HG03066 (cell line): ENCODE data around the gene CIAO2A.
"Not testable (repeated sequence)": the region's sequence is repeated elsewhere in the genome, so short reads cannot be mapped to it uniquely, and the experiment has no call there.

Experiments used
- ATAC-seq: cut with Tn5 transposase; IDR thresholded peaks from one replicate; pipeline ENCODE4 v1.9.1; 2021; ENCODE audit warnings: low read depth; ENCODE audit not compliant: unreplicated experiment

The CIAO2A gene, protein sequence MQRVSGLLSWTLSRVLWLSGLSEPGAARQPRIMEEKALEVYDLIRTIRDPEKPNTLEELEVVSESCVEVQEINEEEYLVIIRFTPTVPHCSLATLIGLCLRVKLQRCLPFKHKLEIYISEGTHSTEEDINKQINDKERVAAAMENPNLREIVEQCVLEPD

DNA sequence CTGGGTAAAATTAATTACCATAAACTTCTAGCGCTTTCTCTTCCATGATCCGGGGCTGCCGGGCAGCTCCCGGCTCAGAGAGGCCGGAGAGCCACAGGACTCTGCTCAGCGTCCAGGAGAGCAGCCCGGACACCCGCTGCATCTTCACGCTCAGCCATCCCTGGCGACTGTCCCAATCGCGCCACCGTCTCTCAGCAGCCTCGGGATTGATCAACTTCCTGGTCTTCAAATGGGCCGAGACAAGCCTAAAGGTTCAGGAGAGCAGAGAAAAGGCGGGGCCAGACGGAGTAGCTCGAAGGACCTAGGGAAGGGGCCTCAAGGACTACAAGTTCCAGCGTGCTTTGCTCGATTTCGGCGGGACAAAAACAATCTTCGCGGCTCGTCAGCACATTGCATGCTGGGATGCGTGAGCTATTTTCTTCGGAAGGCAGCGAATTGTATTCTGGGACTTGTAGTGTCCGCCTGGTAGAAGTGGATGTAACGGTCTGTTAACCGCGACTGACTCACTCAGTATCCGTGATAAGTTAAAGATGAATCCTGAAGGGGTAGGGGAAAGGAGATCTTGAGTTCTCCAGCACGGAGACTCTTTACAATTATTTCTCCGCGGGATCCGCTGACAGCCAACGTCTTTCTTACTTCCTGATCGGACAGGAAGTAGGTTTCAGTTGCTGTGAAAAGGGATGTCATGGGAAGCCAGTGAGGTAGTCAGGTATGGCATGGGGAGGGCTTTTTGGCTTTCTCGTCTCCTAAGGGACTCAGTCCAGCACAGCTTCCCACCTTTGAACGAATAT, at the start of gene CIAO2A:
CIAO2A (minus strand) TSS at position 212 of the 791 bp plus-strand sequence; CDS start at position 142, 70 bp downstream.
- ATAC-seq: peak; percentile 54

DNA sequence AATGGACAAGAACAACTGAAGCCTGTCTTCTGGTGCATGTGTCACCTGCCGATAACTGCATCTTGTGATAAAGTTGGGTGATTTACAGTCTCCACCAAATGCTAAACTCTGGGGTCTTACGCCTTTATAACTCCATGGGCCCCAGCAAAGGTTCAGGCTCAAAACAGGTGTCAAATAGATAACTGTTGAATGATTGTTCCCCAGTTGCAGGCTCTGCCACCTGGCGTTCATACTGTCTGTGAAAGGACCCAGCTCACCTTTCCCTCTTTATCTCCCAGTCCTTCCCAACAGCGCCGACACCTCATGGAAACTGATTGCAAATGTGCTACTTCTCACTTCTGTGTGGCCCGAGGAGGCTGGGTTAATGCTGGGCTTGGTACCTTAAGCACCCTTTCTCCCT, 49.6 kb upstream of the CIAO2A start:
- ATAC-seq: no peak

DNA sequence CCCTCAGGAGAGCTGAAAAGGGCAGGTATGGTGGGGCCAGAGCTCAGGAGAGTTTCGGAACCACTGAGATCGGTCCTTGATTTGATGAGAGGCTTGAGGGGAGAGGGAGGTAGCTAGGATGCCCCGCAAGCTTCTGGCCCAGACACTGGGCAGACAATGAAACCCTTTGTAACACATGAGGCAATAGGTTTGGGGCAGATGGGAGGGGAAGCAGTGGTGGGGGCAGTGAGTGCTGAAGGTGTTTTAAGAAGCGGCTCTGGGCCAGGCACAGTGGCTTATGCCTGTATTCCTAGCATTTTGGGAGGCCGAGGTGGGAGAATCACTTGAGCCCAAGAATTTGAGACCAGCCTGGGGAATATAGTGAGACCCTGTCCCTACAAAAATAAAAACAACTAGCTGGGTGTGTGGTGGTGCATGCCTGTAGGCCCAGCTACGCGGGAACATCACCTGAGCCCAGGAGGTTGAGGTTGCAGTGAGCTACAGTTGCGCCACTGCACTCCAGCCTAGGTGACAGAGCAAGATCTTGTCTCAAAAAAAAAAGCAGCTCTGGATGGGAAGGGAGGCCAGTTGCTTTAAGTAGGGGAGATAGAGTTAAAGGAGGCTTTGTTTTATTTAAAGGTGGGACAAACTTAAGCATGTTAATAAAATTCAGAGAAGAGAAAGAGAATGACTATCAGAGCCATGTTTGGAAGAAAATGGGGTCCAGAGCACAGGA, 48.3 kb upstream of the CIAO2A start:
- ATAC-seq: no peak

DNA sequence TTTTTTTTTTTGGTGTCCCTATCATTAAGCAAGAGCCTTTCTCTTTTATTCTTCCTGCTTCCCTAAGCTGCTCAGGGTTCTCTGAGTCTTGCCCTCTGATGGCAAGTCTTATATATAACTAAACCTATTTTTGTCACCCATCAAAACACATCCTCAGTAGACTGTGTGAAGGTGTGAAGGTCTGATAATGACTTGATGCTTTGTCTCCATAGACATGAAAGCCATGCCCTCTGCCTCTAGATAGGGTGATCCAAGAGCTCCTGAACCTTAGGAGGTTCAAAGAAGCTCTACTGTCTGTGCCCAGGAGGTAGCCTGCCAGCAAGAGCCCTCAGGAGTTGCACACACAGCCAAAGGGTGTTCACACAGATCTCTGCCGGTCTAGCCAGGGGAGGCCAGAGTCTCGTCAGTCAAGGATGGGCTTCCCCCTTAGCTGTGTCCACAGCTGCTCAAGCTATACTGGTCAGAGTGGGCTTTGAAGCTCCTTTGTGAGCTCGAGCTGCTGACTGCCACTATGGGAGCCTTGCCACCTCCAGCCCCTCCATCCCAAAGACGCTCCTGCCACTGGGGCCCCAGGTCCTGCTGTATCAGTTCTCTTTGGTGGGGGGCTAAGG, 44.8 kb upstream of the CIAO2A start:
- ATAC-seq: no peak

DNA sequence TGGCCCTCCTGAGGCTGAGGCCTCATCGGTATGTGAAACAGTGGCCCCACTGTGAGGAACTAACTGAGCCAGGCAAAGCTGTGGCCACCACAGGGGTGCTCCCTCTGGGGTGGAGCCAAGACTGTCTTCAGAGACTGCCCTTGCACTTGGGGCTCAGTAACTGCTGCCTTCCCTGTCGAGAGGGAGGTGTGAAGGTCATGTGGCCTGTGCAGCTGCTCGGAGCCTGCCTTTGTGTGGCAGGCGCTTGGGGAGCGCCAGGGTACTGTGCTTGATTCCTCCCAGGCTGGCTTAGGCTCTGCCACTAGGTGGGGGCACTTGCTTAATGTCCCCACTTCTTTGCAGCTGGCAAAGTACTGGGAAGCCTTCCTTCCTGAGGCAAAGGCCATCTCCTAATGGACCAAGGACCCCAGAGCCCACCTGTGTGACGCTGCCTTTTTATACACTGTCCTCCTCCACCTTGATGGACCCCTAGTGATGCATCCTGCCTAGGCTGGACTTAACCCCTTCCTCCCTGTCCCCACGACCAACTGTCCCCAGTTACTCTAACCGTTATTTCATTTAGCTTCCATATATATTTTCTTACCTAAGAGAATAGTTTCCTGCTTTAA, 43.7 kb upstream of the CIAO2A start:
- no peak for ATAC-seq

DNA sequence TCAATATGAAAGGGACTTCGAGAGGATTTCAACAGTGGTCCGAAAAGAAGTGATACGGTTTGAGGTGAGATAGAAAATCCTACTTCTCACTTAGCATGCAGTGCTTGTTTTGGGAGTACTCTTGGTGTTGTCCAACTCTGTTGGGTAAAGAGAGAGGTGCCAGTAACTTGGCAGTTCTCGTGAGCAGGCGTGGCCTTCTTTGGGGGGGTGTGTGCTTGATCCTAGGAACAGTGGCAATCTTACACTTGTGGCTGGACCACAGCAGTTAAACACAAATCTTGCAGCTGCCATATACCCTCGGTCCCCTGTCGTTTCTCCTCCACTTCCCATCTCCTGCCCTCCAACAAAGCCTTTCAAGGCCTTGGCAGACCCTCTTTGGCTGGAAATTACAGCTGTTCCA, 42.7 kb upstream of the CIAO2A start:
- ATAC-seq: no peak

DNA sequence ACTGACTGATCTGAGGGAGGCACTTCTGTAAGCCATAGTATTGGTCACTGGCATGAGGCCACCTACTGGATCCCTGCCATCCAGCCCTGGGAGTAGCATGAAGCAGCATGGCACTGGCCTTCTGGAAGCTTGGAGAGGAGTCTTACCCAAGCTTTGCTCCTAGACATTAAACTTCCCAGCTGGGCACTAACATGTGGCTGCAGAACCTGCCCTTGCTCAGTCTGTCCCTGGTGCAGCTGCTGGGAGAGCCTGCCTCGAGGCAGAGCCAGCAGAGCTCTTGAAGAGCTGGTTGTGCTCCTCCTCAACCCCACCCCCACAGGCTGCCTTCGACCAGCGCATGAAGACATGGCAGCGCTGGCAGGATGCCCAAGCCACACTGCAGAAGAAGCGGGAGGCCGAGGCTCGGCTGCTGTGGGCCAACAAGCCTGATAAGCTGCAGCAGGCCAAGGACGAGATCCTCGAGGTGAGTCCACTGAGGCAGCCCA, 40.7 kb upstream of the CIAO2A start:
- no peak for ATAC-seq

DNA sequence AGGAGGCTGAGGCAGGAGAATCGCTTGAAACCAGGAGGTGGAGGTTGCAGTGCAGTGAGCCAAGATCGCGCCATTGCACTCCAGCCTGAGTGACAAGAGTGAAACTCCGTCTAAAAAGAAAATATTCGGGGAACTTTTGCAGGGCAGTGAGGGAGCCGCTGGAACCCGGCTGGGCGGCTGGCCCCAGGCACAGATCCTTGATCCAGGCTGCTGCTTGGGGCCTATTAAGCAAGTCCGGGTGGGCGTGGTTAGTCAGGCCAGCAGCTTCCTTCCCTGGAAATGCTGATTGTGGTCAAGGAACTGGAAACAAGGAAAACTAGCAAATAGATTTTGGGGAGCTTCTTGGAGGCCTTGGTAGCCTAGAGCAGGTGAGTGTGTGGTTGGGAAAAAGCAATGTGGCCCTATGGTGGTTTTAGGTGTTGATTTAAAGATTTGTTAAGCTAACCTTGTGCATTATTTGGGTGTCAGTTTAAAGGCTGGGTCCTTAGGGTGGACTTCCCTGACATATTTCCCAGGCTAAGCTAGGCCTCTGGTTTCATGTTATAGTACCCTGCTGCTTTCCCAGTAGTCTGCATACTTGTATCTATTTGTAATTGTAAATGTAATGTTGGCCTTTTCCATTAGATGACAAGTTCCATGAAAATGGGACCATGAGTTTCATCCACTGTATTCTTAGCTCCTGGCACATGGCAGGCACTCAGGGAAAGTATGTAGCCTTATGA, 40.1 kb upstream of the CIAO2A start:
- ATAC-seq: no peak

DNA sequence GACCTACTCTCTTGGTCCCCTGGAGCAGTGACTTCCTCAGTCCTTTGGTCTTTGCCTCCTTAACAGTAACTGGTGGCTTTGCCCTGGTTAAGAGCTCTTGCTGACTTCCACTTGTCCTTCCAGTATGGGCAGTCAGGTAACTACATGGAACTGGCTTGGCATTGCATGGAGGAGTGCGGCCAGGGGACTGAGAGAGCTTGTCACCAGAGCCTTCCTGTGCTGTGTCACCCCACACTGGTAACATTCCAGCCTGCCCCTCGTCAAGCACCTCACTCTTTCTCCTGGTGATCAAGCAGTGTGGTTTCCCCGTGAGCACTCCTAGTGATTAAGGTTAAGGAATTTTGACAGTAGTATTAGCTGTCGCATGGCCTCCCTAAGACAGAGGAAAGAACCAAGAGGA, 38.6 kb upstream of the CIAO2A start:
- no peak for ATAC-seq

DNA sequence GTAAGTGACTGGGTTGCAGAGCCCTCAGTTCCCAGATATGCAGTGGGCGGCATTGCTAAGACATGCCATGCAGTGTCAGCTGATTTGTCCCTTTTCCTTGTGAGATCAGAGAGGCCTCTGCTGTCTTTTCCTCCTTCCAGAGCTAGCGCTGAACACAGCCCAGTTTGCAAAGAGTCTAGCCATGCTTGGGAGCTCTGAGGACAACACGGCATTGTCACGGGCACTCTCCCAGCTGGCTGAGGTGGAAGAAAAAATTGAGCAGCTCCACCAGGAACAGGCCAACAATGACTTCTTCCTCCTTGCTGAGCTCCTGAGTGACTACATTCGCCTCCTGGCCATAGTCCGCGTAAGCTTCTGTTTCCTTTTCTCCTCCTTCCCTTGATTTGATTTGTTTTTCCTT, 37.9 kb upstream of the CIAO2A start:
- ATAC-seq: no peak

DNA sequence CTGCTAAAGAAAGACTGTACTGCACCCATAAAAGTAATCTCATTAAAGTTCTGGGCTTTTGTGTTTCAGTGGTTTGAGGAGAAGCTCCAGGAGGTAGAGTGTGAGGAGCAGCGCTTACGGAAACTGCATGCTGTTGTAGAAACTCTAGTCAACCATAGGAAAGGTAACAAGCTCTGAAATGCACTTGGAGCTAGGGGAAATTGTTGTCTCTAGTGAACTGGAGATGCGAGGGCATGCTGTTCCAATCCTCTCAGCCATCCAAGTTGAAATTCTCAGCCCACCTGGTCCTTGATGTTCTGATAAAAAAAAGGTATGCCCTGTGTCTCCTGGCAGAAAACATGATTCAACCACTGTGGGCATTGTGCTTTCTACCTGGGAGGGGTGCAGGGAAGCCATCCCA, 36.5 kb upstream of the CIAO2A start:
- no peak for ATAC-seq

DNA sequence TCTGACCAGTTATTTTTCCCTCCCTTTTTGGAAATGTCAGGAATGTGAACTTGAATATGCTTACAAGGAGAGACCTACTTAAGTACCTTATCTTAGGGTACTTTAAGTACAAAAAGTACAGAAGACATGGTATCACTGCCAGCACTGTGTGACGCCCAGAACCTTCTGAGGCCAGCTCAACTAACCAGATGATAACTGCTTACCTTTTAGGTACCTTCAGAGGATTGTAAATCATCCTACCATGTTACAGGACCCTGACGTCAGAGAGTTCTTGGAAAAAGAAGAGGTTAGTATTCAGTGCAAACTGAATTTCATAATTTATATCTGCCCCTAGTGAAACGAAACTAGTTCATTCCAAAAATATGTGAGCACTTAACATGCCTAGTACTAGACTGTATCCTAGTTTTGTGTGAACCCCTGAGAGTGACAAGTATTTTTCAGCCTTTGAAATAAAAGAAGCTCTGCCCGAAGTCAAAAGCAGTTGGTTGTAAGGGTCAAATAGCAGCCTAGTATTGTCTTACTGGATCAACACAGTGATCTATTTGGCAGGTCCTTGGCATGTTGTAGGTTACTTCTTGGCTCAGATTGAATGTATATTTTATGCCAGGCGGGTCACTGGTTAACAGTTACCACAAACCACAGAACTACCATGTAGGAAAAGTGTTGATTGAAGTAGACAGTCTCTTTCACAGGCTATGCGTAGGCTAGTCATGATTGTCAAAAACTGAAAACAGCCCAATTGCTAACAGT, 34.1 kb upstream of the CIAO2A start:
- no peak for ATAC-seq

DNA sequence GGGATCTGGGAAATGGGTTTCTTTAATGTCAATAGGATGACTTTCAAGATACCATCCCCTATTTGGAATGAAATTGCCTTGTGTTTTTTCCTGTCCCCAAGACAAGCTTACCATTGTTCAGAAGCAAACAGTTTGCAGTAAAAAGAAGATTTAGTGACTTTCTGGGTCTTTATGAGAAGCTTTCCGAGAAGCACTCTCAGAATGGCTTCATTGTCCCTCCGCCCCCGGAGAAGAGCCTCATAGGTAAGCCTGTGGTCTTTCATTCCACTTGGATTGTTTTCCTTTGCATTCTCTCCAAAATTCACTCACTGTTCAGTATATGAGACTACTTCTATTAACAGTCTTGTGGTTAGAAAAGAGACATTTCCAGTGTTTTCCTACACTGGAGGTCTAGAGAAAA, 32.3 kb upstream of the CIAO2A start:
- no peak for ATAC-seq

DNA sequence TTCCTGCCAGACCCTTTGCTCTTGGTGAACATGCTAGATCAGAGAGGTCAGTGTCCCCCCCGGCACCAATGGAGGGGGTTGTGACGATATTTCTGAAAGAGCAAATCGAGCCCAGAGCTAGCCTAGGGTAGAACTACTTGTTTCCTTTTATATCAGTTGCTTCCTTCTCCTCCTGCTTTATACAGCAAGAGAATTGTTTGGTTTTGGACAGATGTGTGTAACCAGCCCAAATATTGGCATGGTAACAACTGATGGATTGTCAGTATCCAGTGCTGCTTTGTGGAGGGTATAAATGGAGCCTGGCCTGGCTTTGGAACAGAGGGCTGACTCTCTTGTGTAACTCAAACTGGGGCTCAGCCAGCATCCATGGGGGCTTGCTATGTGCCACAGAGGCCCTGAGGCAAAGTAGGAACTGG, 29.3 kb upstream of the CIAO2A start:
- no peak for ATAC-seq

DNA sequence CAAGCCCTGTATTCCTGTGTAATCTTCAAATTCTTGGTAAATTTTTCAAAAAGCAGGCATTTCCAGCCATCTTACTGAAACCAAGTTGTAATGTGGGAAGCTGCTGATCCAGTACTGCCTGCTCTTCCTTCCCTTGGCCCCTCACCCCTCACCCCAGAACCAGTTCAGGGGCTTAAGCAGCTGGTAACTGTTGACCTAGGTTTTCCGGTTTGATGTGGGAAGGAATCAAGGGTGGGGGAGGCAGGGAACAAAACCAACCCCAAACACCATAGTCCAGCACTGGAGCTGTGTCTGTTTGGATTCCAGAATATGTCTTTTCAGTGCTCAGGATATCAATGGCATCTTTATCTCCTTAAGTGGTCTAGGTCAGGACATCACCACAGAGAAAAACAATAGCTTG, 28.8 kb upstream of the CIAO2A start:
- ATAC-seq: no peak

DNA sequence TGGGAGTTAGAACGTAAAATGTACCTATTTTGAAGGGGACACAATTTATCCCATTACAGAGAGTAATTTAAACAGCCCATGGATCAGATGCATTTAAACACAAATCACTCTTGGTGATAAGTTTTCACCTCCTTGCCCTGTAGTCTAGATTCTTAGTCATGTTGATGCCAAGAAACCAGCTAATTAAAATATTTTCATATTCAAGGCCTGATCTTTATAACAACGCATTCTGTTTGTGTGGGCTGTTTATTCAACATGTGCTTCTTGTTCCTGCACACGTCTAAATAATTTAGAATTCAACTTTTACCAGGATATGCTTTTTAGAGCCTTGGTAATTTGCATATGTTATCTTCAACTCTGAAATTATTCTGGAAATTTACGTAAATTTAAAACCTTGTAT, 28.0 kb upstream of the CIAO2A start:
- no peak for ATAC-seq

DNA sequence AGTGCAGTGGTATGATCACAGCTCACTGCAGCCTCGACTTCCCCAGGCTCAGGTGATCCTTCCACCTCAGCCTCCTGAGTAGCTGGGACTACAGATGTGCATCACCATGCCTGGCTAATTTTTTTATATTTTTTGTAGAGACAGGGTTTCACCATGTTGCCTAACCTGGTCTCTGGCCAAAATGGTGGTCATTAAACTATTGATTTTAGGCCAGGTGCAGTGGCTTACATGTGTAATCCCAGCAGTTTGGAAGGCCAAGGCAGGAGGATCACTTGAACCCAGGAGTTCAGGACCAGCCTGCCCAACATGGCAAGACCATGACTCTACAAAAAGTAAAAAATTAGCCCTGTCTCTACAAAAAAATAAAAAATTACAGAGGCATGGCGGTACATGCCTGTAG, 26.7 kb upstream of the CIAO2A start:
- ATAC-seq: not testable (repeated sequence)

DNA sequence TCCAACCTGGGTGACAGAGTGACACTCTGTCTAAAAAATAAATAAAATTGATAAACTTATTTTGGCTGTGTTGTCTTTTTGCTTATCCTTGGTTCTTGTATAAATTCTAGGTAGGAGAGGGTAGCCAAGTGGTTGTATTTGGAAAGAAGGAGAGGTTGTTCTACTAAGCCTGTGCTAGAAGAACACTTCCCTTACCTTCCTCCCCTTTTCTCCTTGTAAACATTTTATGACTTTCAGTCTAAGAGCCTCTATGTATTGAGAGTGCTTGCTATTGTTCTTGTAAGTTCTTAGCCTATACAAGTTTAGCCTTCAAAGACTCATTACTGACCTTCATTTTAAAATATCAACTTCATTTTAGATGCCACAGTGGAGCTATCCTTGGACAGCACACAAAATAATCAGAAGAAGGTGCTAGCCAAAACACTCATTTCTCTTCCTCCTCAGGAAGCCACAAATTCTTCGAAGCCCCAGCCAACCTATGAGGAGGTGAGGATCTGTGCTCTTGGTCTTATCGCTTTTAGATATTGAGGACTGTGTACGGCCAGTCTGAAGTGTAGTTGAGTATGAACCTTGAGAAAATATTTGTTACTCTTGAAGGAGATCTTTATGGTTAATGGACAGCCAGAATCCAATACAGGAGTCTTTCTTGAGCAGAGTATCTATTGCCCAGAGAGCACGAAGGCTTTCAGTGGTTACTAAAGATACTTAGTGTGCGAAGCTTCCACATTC, 24.3 kb upstream of the CIAO2A start:
- no peak for ATAC-seq

DNA sequence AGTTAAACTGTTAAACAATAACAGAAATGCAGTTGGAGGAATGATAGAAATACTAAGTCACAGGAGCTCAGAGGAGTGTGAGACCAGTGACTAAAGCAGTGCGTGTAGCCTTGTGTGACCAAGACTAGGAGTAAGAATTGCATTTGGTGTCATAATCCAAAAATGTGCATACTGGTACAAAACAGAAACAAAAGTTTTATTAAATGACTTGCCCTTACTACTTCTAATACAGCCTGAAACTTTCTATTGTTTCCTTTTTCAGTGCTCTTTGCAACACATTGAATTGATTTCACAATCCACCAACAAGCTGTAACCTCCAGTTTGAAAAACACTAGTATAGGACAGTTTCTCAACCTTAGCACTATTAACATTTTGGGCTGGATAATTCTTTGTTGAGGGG, 19.3 kb upstream of the CIAO2A start:
- no peak for ATAC-seq
